GM21447 (cell line): ENCODE data around the gene CATSPER3.

ENCODE experiments used
- ATAC-seq: cut with Tn5 transposase; IDR thresholded peaks from one replicate; pipeline ENCODE4 v1.9.1; 2021; ENCODE audit not compliant: unreplicated experiment

The CATSPER3 gene

GRCh38 chr5:135059000-135059923 lies 91.6 kb downstream of the CATSPER3 start:
- no peak for ATAC-seq

GRCh38 chr5:135060021-135060420 lies 92.3 kb downstream of the CATSPER3 start:
- ATAC-seq = no peak

GRCh38 chr5:135061001-135061400 lies 93.3 kb downstream of the CATSPER3 start:
- ATAC-seq = no peak
